ENCODE results near the gene EDNRA.

Gene EDNRA

DNA sequence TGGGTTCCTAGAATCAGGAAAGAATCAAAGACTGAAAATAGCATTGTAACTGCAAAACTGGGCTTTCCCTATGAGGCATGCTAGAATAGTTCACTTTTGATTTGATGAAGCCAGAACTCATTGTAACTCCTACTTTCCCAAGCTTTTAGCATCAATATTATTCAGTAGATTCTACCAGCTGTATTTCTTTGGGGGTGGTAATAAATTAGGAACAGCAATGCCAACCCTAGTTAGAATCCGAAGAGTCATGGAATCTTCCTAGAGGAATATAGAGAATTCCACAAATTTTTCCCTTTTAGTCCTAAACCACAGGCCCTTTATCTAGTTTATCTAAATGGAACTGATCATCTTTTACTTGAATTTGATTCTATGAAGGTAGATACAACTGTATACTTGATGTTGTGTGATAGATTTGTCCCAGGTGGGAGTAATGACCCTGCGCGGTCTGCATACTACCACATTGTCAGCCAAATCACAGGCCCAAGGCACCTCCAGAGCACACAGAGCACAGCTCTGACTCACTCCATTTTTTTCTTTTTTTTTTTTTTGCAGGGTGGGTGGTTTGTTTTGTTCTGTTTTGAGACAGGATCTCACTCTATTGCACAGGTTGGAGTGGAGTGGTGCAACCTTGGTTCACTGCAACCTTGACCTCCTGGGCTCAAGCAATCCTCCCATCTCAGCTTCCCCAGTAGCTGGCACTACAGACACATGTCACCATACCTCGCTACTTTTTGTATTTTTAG, 66.6 kb downstream of the EDNRA start:
- ATAC-seq, result peak; percentile 83
- TF ChIP-seq ISL1 (CRISPR knock-in tag; IDR thresholded peaks at IDR 0.05) (no peak; the same call in 1 of the 2 replicates), ZC3H10 (CRISPR knock-in tag; IDR thresholded peaks at IDR 0.05) (peak; percentile 28; the same call in 1 of the 2 replicates), ZFP3 (CRISPR knock-in tag; IDR thresholded peaks at IDR 0.05) (no peak), BACH2 (CRISPR knock-in tag; IDR thresholded peaks at IDR 0.05; ENCODE audit: borderline replicate concordance) (no peak), OSR1 (CRISPR knock-in tag; IDR thresholded peaks at IDR 0.05) (0 out of 2 replicates have a peak, but pooled peaks have one; percentile 26), TOX (CRISPR knock-in tag; IDR thresholded peaks at IDR 0.05; ENCODE audit: borderline replicate concordance) (peak; percentile 35; the same call in 1 of the 2 replicates), ZNF565 (CRISPR knock-in tag; conservative IDR thresholded peaks at IDR 0.05; ENCODE audit: low read depth) (no peak), ESRRG (CRISPR knock-in tag; IDR thresholded peaks at IDR 0.05) (no peak)
- TF ChIP-seq, protein P1, sequence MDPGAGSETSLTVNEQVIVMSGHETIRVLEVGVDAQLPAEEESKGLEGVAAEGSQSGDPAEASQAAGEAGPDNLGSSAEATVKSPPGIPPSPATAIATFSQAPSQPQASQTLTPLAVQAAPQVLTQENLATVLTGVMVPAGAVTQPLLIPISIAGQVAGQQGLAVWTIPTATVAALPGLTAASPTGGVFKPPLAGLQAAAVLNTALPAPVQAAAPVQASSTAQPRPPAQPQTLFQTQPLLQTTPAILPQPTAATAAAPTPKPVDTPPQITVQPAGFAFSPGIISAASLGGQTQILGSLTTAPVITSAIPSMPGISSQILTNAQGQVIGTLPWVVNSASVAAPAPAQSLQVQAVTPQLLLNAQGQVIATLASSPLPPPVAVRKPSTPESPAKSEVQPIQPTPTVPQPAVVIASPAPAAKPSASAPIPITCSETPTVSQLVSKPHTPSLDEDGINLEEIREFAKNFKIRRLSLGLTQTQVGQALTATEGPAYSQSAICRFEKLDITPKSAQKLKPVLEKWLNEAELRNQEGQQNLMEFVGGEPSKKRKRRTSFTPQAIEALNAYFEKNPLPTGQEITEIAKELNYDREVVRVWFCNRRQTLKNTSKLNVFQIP (CRISPR knock-in tag; IDR thresholded peaks at IDR 0.05; ENCODE audit: borderline replicate concordance, low read depth), result no peak
- TF ChIP-seq, protein P2, sequence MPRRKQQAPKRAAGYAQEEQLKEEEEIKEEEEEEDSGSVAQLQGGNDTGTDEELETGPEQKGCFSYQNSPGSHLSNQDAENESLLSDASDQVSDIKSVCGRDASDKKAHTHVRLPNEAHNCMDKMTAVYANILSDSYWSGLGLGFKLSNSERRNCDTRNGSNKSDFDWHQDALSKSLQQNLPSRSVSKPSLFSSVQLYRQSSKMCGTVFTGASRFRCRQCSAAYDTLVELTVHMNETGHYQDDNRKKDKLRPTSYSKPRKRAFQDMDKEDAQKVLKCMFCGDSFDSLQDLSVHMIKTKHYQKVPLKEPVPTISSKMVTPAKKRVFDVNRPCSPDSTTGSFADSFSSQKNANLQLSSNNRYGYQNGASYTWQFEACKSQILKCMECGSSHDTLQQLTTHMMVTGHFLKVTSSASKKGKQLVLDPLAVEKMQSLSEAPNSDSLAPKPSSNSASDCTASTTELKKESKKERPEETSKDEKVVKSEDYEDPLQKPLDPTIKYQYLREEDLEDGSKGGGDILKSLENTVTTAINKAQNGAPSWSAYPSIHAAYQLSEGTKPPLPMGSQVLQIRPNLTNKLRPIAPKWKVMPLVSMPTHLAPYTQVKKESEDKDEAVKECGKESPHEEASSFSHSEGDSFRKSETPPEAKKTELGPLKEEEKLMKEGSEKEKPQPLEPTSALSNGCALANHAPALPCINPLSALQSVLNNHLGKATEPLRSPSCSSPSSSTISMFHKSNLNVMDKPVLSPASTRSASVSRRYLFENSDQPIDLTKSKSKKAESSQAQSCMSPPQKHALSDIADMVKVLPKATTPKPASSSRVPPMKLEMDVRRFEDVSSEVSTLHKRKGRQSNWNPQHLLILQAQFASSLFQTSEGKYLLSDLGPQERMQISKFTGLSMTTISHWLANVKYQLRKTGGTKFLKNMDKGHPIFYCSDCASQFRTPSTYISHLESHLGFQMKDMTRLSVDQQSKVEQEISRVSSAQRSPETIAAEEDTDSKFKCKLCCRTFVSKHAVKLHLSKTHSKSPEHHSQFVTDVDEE (CRISPR knock-in tag; IDR thresholded peaks at IDR 0.05), result no peak

DNA sequence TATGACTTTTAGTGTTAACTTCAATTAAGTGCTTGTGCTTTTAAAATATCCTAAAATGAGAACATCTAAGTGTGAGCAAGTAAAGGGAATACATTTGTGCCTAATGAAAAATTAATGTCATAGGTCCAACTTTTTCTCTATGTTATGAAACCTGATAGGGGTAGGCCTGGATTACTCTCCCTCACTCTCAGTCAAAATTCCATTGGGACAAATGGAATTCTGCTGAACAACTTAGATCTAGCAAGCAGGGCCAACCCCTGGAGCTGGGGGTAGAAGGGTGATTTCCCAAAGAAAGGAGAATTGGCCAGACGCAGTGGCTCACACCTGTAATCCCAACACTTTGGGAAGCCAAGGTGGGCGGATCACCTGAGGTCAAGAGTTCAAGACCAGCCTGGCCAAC, 67.4 kb downstream of the EDNRA start:
- TF ChIP-seq ZNF565 (CRISPR knock-in tag; conservative IDR thresholded peaks at IDR 0.05; ENCODE audit: low read depth) (no peak), PPARA (CRISPR knock-in tag; IDR thresholded peaks at IDR 0.05; ENCODE audit: borderline replicate concordance) (no peak), BACH2 (CRISPR knock-in tag; IDR thresholded peaks at IDR 0.05; ENCODE audit: borderline replicate concordance) (no peak), TCF4 (CRISPR knock-in tag; IDR thresholded peaks at IDR 0.05; ENCODE audit: borderline replicate concordance) (no peak), ZNF8 (CRISPR knock-in tag; IDR thresholded peaks at IDR 0.05) (no peak), CSDC2 (CRISPR knock-in tag; IDR thresholded peaks at IDR 0.05) (no peak), OSR1 (CRISPR knock-in tag; IDR thresholded peaks at IDR 0.05) (no peak), ISL1 (CRISPR knock-in tag; IDR thresholded peaks at IDR 0.05) (no peak)
- TF ChIP-seq, protein P2 (CRISPR knock-in tag; IDR thresholded peaks at IDR 0.05), result no peak
- TF ChIP-seq, protein P3, sequence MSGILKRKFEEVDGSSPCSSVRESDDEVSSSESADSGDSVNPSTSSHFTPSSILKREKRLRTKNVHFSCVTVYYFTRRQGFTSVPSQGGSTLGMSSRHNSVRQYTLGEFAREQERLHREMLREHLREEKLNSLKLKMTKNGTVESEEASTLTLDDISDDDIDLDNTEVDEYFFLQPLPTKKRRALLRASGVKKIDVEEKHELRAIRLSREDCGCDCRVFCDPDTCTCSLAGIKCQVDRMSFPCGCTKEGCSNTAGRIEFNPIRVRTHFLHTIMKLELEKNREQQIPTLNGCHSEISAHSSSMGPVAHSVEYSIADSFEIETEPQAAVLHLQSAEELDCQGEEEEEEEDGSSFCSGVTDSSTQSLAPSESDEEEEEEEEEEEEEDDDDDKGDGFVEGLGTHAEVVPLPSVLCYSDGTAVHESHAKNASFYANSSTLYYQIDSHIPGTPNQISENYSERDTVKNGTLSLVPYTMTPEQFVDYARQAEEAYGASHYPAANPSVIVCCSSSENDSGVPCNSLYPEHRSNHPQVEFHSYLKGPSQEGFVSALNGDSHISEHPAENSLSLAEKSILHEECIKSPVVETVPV (CRISPR knock-in tag; IDR thresholded peaks at IDR 0.05), result no peak
- ATAC-seq, result no peak

DNA sequence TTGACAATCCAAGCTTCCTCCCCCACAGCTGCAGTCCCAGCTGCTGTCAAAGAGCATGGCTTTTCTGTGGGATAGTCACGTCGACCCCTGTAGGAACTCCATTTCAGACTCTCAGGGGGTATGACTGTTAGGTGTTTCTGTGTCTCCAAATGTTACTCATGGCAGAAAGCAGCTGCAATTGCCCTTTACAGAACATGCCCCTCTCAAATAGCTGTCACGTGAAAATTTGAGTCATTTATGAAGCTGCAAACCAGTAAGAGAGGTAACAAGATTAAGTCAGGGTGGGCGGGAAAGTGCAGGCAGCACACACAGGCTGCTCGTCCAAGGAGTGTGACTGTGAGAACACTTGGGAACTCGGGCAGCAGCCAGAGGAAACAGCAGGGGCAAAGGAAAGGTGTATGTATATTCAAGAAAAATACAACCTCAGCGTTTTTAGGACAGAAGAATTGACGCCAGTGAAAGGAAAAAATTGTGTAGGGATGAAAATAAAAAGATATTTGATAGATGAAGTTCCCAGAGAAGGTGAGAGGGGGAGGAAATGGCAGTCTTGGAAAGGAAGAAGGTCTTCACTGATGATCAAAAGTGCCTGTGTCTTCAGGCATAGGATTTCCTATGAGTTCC, 69.8 kb downstream of the EDNRA start:
- peak; percentile 20 for ATAC-seq
- TF ChIP-seq RARB (CRISPR knock-in tag; IDR thresholded peaks at IDR 0.05) (no peak), ISL1 (CRISPR knock-in tag; IDR thresholded peaks at IDR 0.05) (no peak), SNAI2 (CRISPR knock-in tag; IDR thresholded peaks at IDR 0.05) (no peak), ZFP3 (CRISPR knock-in tag; IDR thresholded peaks at IDR 0.05) (no peak), TCF4 (CRISPR knock-in tag; IDR thresholded peaks at IDR 0.05; ENCODE audit: borderline replicate concordance) (no peak)
- TF ChIP-seq, protein P3 (CRISPR knock-in tag; IDR thresholded peaks at IDR 0.05), result no peak
